ENCODE results near the gene CCDC141.

Gene CCDC141

DNA sequence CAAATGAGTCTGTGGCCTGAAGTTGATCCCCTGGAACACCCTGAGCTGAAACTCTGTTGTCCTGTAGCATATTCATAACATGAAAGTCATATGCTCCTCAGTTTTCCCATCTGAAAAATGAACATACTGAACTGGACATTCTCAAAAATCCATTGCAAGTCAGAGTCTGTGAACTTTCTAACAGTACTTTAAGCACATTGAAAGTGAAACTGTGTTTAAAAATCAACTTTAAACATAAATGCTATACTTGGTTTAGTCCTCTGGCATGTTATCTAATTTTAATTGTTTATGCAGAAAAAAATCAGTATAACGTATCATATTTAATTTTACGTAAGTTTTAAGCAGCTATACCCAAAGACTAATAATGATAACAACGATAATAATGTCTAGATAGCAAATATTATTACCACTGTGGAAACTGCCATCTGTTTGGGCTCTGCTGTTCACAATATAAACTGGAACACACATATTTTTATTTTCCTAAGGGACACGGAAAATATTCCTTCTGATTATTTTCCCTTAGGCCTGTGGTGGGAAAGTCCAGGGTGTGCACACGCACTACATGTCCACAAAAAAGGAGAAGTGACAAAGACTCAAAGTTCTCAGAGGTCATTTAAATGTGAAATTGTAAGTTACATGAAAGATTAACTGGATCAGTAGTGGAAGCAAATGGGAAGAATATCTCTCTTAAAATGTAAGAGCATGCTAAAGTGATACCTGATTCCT is 186.6 kb downstream of the CCDC141 start:
- Histone ChIP-seq H3K27me3 (ENCODE audit: control insufficient read depth, insufficient read depth, low read length, poor library complexity, severe bottlenecking) (no peaks in the 10 kb centered on the region), H3K4me1 (ENCODE audit: control insufficient read depth, insufficient read depth, low read length) (peaks cover 6% of the 10 kb centered on the region), H3K4me3 (ENCODE audit: insufficient read depth, low read depth, low read length) (no peak overlapping the region), H3K9me3 (ENCODE audit: control insufficient read depth, low read length) (no peaks in the 10 kb centered on the region), H3K27ac (ENCODE audit: insufficient read depth, low read depth, low read length, poor library complexity, severe bottlenecking) (no peak overlapping the region), H3K36me3 (ENCODE audit: control insufficient read depth, insufficient read depth, low read length) (no peaks in the 10 kb centered on the region)
- WGBS, 2 experiments = 95 to 97% methylated on average over 3 to 5 of the region's 5 CpGs

DNA sequence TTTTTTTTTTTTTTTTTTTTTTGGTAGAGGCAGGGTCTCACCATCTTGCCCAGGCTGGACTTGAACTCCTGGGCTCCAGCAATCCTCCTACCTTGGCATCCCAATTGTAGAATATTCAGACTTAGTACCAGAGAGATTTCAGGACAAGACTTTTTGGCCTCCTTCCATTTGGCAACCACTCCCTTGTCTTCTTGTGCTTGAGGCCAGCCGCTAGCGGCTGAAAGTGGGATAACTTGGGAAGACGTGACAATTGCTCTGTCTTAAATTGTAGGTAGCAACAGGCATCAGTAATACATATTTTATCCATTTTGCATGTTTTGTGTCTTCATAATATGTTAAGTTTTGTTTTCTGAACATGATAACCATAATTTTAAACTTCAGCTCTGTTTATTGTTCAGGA is 189.4 kb downstream of the CCDC141 start:
- Histone ChIP-seq H3K27ac (ENCODE audit: insufficient read depth, low read depth, low read length, poor library complexity, severe bottlenecking) (no peak overlapping the region), H3K9me3 (ENCODE audit: control insufficient read depth, low read length) (no peaks in the 10 kb centered on the region), H3K36me3 (ENCODE audit: control insufficient read depth, insufficient read depth, low read length) (no peaks in the 10 kb centered on the region), H3K4me1 (ENCODE audit: control insufficient read depth, insufficient read depth, low read length) (peaks cover 6% of the 10 kb centered on the region), H3K27me3 (ENCODE audit: control insufficient read depth, insufficient read depth, low read length, poor library complexity, severe bottlenecking) (no peaks in the 10 kb centered on the region), H3K4me3 (ENCODE audit: insufficient read depth, low read depth, low read length) (no peak overlapping the region)
- WGBS, 2 experiments = 90 to 100% methylated on average over 3 of the region's 3 CpGs

GRCh38 chr2:178859730-178860129 is 190.2 kb downstream of the CCDC141 start:
- H3K36me3 ChIP-seq (ENCODE audit: control insufficient read depth, insufficient read depth, low read length) = no peaks in the 10 kb centered on the region
- WGBS, 2 experiments = 83 to 86% methylated on average over 2 of the region's 2 CpGs
- no peak overlapping the region for H3K27ac ChIP-seq (ENCODE audit: insufficient read depth, low read depth, low read length, poor library complexity, severe bottlenecking)
- H3K4me1 ChIP-seq (ENCODE audit: control insufficient read depth, insufficient read depth, low read length) = peaks cover 6% of the 10 kb centered on the region
- H3K27me3 ChIP-seq (ENCODE audit: control insufficient read depth, insufficient read depth, low read length, poor library complexity, severe bottlenecking) = no peaks in the 10 kb centered on the region
- no peaks in the 10 kb centered on the region for H3K9me3 ChIP-seq (ENCODE audit: control insufficient read depth, low read length)
- no peak overlapping the region for H3K4me3 ChIP-seq (ENCODE audit: insufficient read depth, low read depth, low read length)

- H3K9me3 ChIP-seq (ENCODE audit: control insufficient read depth, low read length) = no peaks in the 10 kb centered on the region
- H3K4me3 ChIP-seq (ENCODE audit: insufficient read depth, low read depth, low read length) = no peak overlapping the region
- H3K36me3 ChIP-seq (ENCODE audit: control insufficient read depth, insufficient read depth, low read length) = no peaks in the 10 kb centered on the region
- peaks cover 4% of the 10 kb centered on the region for H3K4me1 ChIP-seq (ENCODE audit: control insufficient read depth, insufficient read depth, low read length)
- no peaks in the 10 kb centered on the region for H3K27me3 ChIP-seq (ENCODE audit: control insufficient read depth, insufficient read depth, low read length, poor library complexity, severe bottlenecking)
- no peak overlapping the region for H3K27ac ChIP-seq (ENCODE audit: insufficient read depth, low read depth, low read length, poor library complexity, severe bottlenecking)
- 93% methylated on average over 4 of the region's 4 CpGs for WGBS, 2 experiments
These were observed 190.9 kb downstream of the CCDC141 start for GRCh38 chr2:178858896-178859625.

DNA sequence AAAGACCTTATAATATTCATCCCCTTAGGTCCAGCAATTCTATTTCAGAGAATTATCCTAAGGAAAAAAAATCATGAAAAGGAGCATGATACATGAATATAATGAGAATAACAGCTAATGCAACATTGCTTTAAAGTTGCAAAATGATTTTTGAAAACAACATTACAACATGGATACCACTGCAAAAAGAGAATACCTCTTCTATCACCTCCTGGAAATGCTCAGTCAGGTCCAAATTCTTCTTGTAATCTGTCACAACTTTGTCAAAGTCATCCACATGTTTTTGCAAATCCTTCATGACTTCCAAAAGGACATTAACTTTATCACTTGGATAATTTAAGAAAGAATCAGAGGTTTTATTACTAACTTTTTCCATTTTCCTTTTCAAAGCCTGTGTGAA is 194.8 kb downstream of the CCDC141 start:
- H3K27me3 ChIP-seq (ENCODE audit: control insufficient read depth, insufficient read depth, low read length, poor library complexity, severe bottlenecking) = no peaks in the 10 kb centered on the region
- no peak overlapping the region for H3K27ac ChIP-seq (ENCODE audit: insufficient read depth, low read depth, low read length, poor library complexity, severe bottlenecking)
- H3K36me3 ChIP-seq (ENCODE audit: control insufficient read depth, insufficient read depth, low read length) = no peaks in the 10 kb centered on the region
- H3K9me3 ChIP-seq (ENCODE audit: control insufficient read depth, low read length) = no peaks in the 10 kb centered on the region
- no peaks in the 10 kb centered on the region for H3K4me1 ChIP-seq (ENCODE audit: control insufficient read depth, insufficient read depth, low read length)
- no peak overlapping the region for H3K4me3 ChIP-seq (ENCODE audit: insufficient read depth, low read depth, low read length)

GRCh38 chr2:178848335-178848734 is 201.6 kb downstream of the CCDC141 start:
- no peaks in the 10 kb centered on the region for H3K36me3 ChIP-seq (ENCODE audit: control insufficient read depth, insufficient read depth, low read length)
- no peaks in the 10 kb centered on the region for H3K27me3 ChIP-seq (ENCODE audit: control insufficient read depth, insufficient read depth, low read length, poor library complexity, severe bottlenecking)
- no peak overlapping the region for H3K27ac ChIP-seq (ENCODE audit: insufficient read depth, low read depth, low read length, poor library complexity, severe bottlenecking)
- H3K4me1 ChIP-seq (ENCODE audit: control insufficient read depth, insufficient read depth, low read length) = no peaks in the 10 kb centered on the region
- WGBS, 2 experiments = 94% methylated on average over 5 of the region's 5 CpGs
- H3K4me3 ChIP-seq (ENCODE audit: insufficient read depth, low read depth, low read length) = no peak overlapping the region
- no peaks in the 10 kb centered on the region for H3K9me3 ChIP-seq (ENCODE audit: control insufficient read depth, low read length)

DNA sequence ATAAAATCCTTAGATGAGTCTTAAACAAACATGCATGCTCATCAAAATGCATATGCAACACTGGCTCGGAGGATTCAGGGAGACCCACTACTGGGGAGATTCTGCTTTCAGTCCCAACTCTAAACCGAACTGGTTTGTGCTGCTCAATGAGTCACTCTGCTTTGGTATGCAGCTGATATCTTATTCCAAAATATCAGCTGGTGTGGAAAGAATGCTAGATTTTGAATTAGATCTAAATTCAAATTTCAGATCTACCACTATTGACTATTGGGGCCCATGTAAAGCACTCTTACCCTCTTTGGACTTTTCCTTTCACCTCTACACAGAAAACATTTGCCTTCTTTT is 203.5 kb downstream of the CCDC141 start:
- no peaks in the 10 kb centered on the region for H3K36me3 ChIP-seq (ENCODE audit: control insufficient read depth, insufficient read depth, low read length)
- H3K4me1 ChIP-seq (ENCODE audit: control insufficient read depth, insufficient read depth, low read length) = no peaks in the 10 kb centered on the region
- no peak overlapping the region for H3K4me3 ChIP-seq (ENCODE audit: insufficient read depth, low read depth, low read length)
- no peak overlapping the region for H3K27ac ChIP-seq (ENCODE audit: insufficient read depth, low read depth, low read length, poor library complexity, severe bottlenecking)
- no peaks in the 10 kb centered on the region for H3K27me3 ChIP-seq (ENCODE audit: control insufficient read depth, insufficient read depth, low read length, poor library complexity, severe bottlenecking)
- no peaks in the 10 kb centered on the region for H3K9me3 ChIP-seq (ENCODE audit: control insufficient read depth, low read length)
- 83 to 85% methylated on average over 2 of the region's 2 CpGs for WGBS, 2 experiments

- H3K4me3 ChIP-seq (ENCODE audit: insufficient read depth, low read depth, low read length) = no peak overlapping the region
- no peaks in the 10 kb centered on the region for H3K4me1 ChIP-seq (ENCODE audit: control insufficient read depth, insufficient read depth, low read length)
- no peak overlapping the region for H3K27ac ChIP-seq (ENCODE audit: insufficient read depth, low read depth, low read length, poor library complexity, severe bottlenecking)
- 78 to 83% methylated on average over 1 to 2 of the region's 2 CpGs for WGBS, 2 experiments
- no peaks in the 10 kb centered on the region for H3K36me3 ChIP-seq (ENCODE audit: control insufficient read depth, insufficient read depth, low read length)
- H3K9me3 ChIP-seq (ENCODE audit: control insufficient read depth, low read length) = no peaks in the 10 kb centered on the region
- H3K27me3 ChIP-seq (ENCODE audit: control insufficient read depth, insufficient read depth, low read length, poor library complexity, severe bottlenecking) = no peaks in the 10 kb centered on the region
These were observed 204.1 kb downstream of the CCDC141 start for GRCh38 chr2:178845566-178846457.

GRCh38 chr2:178844701-178845100 is 205.2 kb downstream of the CCDC141 start:
- WGBS, 2 experiments = 95 to 96% methylated on average over 1 of the region's 2 CpGs
- no peaks in the 10 kb centered on the region for H3K4me1 ChIP-seq (ENCODE audit: control insufficient read depth, insufficient read depth, low read length)
- no peaks in the 10 kb centered on the region for H3K36me3 ChIP-seq (ENCODE audit: control insufficient read depth, insufficient read depth, low read length)
- no peaks in the 10 kb centered on the region for H3K9me3 ChIP-seq (ENCODE audit: control insufficient read depth, low read length)
- H3K27me3 ChIP-seq (ENCODE audit: control insufficient read depth, insufficient read depth, low read length, poor library complexity, severe bottlenecking) = no peaks in the 10 kb centered on the region
- no peak overlapping the region for H3K4me3 ChIP-seq (ENCODE audit: insufficient read depth, low read depth, low read length)
- H3K27ac ChIP-seq (ENCODE audit: insufficient read depth, low read depth, low read length, poor library complexity, severe bottlenecking) = no peak overlapping the region

- Histone ChIP-seq H3K4me1 (ENCODE audit: control insufficient read depth, insufficient read depth, low read length) (no peaks in the 10 kb centered on the region), H3K9me3 (ENCODE audit: control insufficient read depth, low read length) (no peaks in the 10 kb centered on the region), H3K27me3 (ENCODE audit: control insufficient read depth, insufficient read depth, low read length, poor library complexity, severe bottlenecking) (no peaks in the 10 kb centered on the region), H3K36me3 (ENCODE audit: control insufficient read depth, insufficient read depth, low read length) (no peaks in the 10 kb centered on the region), H3K27ac (ENCODE audit: insufficient read depth, low read depth, low read length, poor library complexity, severe bottlenecking) (no peak overlapping the region), H3K4me3 (ENCODE audit: insufficient read depth, low read depth, low read length) (no peak overlapping the region)
- 89 to 95% methylated on average over 4 of the region's 4 CpGs for WGBS, 2 experiments
These were observed 205.7 kb downstream of the CCDC141 start for GRCh38 chr2:178844269-178844668.
